Stimulated activated CD4-positive, alpha-beta T cell treated with anti-CD3 and anti-CD28 coated beads, Interleukin-4, amount 100 ng/mL, for 24 hours (primary cell): ENCODE results near the gene EGFLAM.
"Not testable (repeated sequence)": the region's sequence is repeated elsewhere in the genome, so short reads cannot be mapped to it uniquely, and the experiment has no call there.

Experiments
- DNase-seq: peaks from one replicate; pipeline ENCODE4 v3.0.0-alpha.2; 2020

EGFLAM gene

GRCh38 chr5:38331831-38332230 lies 73.5 kb downstream of the EGFLAM start:
- DNase-seq = no peak

- not testable (repeated sequence) for DNase-seq
Measured at GRCh38 chr5:38333181-38333580, 74.8 kb downstream of the EGFLAM start.

- DNase-seq = no peak
Measured at GRCh38 chr5:38338455-38338854, 80.1 kb downstream of the EGFLAM start.

GRCh38 chr5:38339446-38339845 lies 81.1 kb downstream of the EGFLAM start:
- DNase-seq = no peak

GRCh38 chr5:38341056-38341455 lies 82.7 kb downstream of the EGFLAM start:
- DNase-seq = no peak

- no peak for DNase-seq
Measured at GRCh38 chr5:38341641-38342040, 83.3 kb downstream of the EGFLAM start.

GRCh38 chr5:38342261-38342660 lies 83.9 kb downstream of the EGFLAM start:
- no peak for DNase-seq

- no peak for DNase-seq
Measured at GRCh38 chr5:38344891-38345290, 86.5 kb downstream of the EGFLAM start.

GRCh38 chr5:38346593-38346992 lies 88.2 kb downstream of the EGFLAM start:
- DNase-seq = no peak

- DNase-seq = no peak
Measured at GRCh38 chr5:38347040-38347763, 88.8 kb downstream of the EGFLAM start.

- DNase-seq = no peak
Measured at GRCh38 chr5:38347896-38348295, 89.5 kb downstream of the EGFLAM start.

- DNase-seq = no peak
Measured at GRCh38 chr5:38360323-38361061, 102.1 kb downstream of the EGFLAM start.

GRCh38 chr5:38362713-38363112 lies 104.4 kb downstream of the EGFLAM start:
- no peak for DNase-seq

- no peak for DNase-seq
Measured at GRCh38 chr5:38364825-38365224, 106.5 kb downstream of the EGFLAM start.

GRCh38 chr5:38367410-38367809 lies 109.1 kb downstream of the EGFLAM start:
- DNase-seq = no peak

GRCh38 chr5:38367966-38368365 lies 109.6 kb downstream of the EGFLAM start:
- no peak for DNase-seq

- DNase-seq = no peak
Measured at GRCh38 chr5:38369692-38370091, 111.3 kb downstream of the EGFLAM start.

- no peak for DNase-seq
Measured at GRCh38 chr5:38370358-38371100, 112.2 kb downstream of the EGFLAM start.

GRCh38 chr5:38371596-38371995 lies 113.2 kb downstream of the EGFLAM start:
- no peak for DNase-seq

GRCh38 chr5:38373743-38374142 lies 115.4 kb downstream of the EGFLAM start:
- no peak for DNase-seq

- no peak for DNase-seq
Measured at GRCh38 chr5:38375423-38375822, 117.1 kb downstream of the EGFLAM start.

- DNase-seq = no peak
Measured at GRCh38 chr5:38376404-38376803, 118.0 kb downstream of the EGFLAM start.

GRCh38 chr5:38378579-38378978 lies 120.2 kb downstream of the EGFLAM start:
- no peak for DNase-seq
